PC-9 (cell line): ENCODE results near the gene ACSM3.

ENCODE experiments used
- EZH2 ChIP-seq: fragments of 200-600 bp; sonication (generic); IDR thresholded peaks from 2 replicates; pipeline ENCODE4 v1.8.0; 2017; ENCODE audit warnings: antibody characterized with exemption, low read depth
- TF ChIP-seq, protein P1 (sequence below): fragments of 200-600 bp; sonication (generic); conservative IDR thresholded peaks from 2 replicates; pipeline ENCODE4 v1.6.1; 2017; ENCODE audit warnings: mixed run types, antibody characterized with exemption, mild to moderate bottlenecking, moderate library complexity

DNA sequence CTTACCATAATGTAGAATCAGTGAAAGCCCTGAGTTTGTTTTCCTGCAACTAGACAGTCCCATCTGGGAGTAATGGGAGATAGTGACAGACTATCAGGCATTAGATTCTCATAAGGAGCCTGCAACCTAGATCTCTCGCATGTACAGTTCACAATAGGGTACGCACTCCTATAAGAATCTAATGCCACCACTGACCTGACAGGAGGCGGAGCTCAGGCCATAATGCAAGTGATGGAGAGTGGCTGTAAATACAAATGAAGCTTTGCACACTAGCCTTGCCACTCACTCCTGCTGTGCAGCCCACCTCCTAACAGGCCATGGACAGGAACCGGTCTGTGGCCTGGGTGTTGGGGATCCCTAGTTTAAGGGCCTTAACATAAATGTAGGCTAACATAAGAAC lies 43.6 kb upstream of the ACSM3 start:
- TF ChIP-seq, protein P1, sequence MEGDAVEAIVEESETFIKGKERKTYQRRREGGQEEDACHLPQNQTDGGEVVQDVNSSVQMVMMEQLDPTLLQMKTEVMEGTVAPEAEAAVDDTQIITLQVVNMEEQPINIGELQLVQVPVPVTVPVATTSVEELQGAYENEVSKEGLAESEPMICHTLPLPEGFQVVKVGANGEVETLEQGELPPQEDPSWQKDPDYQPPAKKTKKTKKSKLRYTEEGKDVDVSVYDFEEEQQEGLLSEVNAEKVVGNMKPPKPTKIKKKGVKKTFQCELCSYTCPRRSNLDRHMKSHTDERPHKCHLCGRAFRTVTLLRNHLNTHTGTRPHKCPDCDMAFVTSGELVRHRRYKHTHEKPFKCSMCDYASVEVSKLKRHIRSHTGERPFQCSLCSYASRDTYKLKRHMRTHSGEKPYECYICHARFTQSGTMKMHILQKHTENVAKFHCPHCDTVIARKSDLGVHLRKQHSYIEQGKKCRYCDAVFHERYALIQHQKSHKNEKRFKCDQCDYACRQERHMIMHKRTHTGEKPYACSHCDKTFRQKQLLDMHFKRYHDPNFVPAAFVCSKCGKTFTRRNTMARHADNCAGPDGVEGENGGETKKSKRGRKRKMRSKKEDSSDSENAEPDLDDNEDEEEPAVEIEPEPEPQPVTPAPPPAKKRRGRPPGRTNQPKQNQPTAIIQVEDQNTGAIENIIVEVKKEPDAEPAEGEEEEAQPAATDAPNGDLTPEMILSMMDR, result no peak
- TF ChIP-seq EZH2, result no peak
